ENCODE measurements around the gene SMAD6. TPM values are rescaled to one million over a fixed set of nuclear protein-coding genes. Genes with fewer than 3 reads are reported as not detected.

The SMAD6 gene
- total RNA-seq, 2 donors from 2014 or later, result 14.0 to 25.4 TPM

GRCh38 chr15:66711260-66711659 lies 9.2 kb downstream of the SMAD6 start:
- H3K4me1 ChIP-seq, result peaks cover 39% of the 10 kb centered on the region
- no peak overlapping the region for H3K27ac ChIP-seq
- ATAC-seq (no peak), DNase-seq (no peak)
- intact Hi-C loops (cut with DNase I), result no loop called here
- H3K4me3 ChIP-seq, result no peak overlapping the region
- WGBS, 2 donors, result 34 to 86% methylated on average over 2 of the region's 2 CpGs
- H3K36me3 ChIP-seq (replicated peaks in 1 of 2; ENCODE audit: insufficient read depth in 1 of 2, low read depth in 2 of 2), result no peaks in the 10 kb centered on the region
- H3K9me3 ChIP-seq, result no peaks in the 10 kb centered on the region
- TF ChIP-seq POLR2A (IDR thresholded peaks at IDR 0.05) (no peak), CTCF (IDR thresholded peaks at IDR 0.05) (no peak)
- no peaks in the 10 kb centered on the region for H3K27me3 ChIP-seq

DNA sequence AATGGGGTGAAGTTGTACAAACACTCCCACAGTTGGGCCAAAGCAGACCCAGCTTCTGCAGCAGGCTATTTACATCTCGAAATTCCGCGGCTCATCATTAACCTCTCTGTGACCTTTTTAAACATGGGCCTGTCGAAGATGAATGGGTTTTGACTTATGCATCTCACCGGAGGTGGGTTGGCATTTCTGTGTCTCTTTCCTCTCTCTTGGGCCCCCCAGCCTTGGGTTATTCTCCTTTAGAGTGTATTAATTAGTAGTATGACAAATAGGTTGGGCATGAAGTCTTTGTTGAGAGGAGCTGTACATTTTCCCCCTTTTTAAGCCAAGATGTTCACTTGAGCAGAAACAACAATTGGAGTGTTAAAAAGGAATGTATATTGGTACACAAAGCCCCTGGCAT lies 9.8 kb downstream of the SMAD6 start:
- TF ChIP-seq POLR2A (IDR thresholded peaks at IDR 0.05), result no peak
- intact Hi-C loops (cut with DNase I), result no loop called here
- Histone ChIP-seq H3K9me3 (no peaks in the 10 kb centered on the region), H3K27ac (no peak overlapping the region), H3K4me3 (no peak overlapping the region), H3K36me3 (replicated peaks in 1 of 2; ENCODE audit: insufficient read depth in 1 of 2, low read depth in 2 of 2) (no peaks in the 10 kb centered on the region), H3K27me3 (no peaks in the 10 kb centered on the region), H3K4me1 (peaks cover 33% of the 10 kb centered on the region)
- WGBS, 2 donors, result 61 to 81% methylated on average over 5 of the region's 5 CpGs
- DNase-seq (no peak), ATAC-seq (no peak)

GRCh38 chr15:66713843-66714508 lies 11.9 kb downstream of the SMAD6 start:
- 88 to 94% methylated on average over 8 of the region's 8 CpGs for WGBS, 2 donors

DNA sequence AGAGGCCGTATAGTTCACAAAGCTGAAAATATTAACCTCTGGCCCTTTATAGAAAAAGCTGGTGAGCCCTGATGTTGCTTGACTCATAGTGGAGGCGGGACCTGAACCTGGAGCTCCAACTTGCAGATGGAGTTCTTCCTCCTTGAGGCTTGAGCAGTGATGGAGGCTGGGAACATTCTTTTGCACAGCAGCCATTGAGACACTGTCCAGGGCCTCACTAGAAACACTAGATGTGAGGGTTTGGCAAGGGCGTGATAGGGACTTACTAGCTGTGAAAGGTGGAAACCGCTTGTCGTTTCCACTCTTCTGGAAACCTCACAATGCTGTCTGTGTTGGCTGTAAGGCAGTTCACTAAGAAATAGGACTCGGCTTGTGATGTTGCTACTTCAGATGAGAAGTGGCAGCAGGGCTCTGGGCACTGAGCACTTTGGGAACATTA lies 12.5 kb downstream of the SMAD6 start:
- no peak overlapping the region for H3K4me3 ChIP-seq
- peak overlapping the region in 2 of 4 donors; percentile 0 to 51 for H3K27ac ChIP-seq
- ATAC-seq, result no peak
- no peak for TF ChIP-seq CTCF (IDR thresholded peaks at IDR 0.05)
- no peak for TF ChIP-seq POLR2A (IDR thresholded peaks at IDR 0.05)
- no peaks in the 10 kb centered on the region for H3K9me3 ChIP-seq
- WGBS, 2 donors, result 65 to 72% methylated on average over 6 of the region's 6 CpGs
- peaks cover 0 to 2% of the 10 kb centered on the region in 2 donors for H3K36me3 ChIP-seq (replicated peaks in 1 of 2; ENCODE audit: insufficient read depth in 1 of 2, low read depth in 2 of 2)
- no peak for DNase-seq
- H3K27me3 ChIP-seq, result no peaks in the 10 kb centered on the region
- peaks cover 18% of the 10 kb centered on the region for H3K4me1 ChIP-seq
- intact Hi-C loops (cut with DNase I), result no loop called here

More at GRCh38 chr15:66713843-66714508, 11.9 kb downstream of the SMAD6 start:
- TF ChIP-seq POLR2A (IDR thresholded peaks at IDR 0.05) (no peak), CTCF (IDR thresholded peaks at IDR 0.05) (no peak)
- no peak overlapping the region for H3K4me3 ChIP-seq
- H3K9me3 ChIP-seq, result no peaks in the 10 kb centered on the region
- ATAC-seq (no peak), DNase-seq (no peak)
- no peaks in the 10 kb centered on the region for H3K27me3 ChIP-seq
- peak overlapping the region in 1 of 4 donors; percentile 0 for H3K27ac ChIP-seq
- peaks cover 0 to 2% of the 10 kb centered on the region in 2 donors for H3K36me3 ChIP-seq (replicated peaks in 1 of 2; ENCODE audit: insufficient read depth in 1 of 2, low read depth in 2 of 2)
- peaks cover 18% of the 10 kb centered on the region for H3K4me1 ChIP-seq
- intact Hi-C loops (cut with DNase I), result no loop called here

GRCh38 chr15:66715181-66715624 lies 13.2 kb downstream of the SMAD6 start:
- H3K27ac ChIP-seq, result peak overlapping the region in 2 of 4 donors; percentile 6 to 51
- H3K4me1 ChIP-seq, result peaks cover 18% of the 10 kb centered on the region
- DNase-seq (peak; percentile 13 to 40 (median 30)), ATAC-seq (peak; percentile 32)
- no peaks in the 10 kb centered on the region for H3K9me3 ChIP-seq
- intact Hi-C loops (cut with DNase I), result no loop called here
- 5 to 11% methylated on average over 6 of the region's 6 CpGs for WGBS, 2 donors
- H3K4me3 ChIP-seq, result no peak overlapping the region
- H3K36me3 ChIP-seq (replicated peaks in 1 of 2; ENCODE audit: insufficient read depth in 1 of 2, low read depth in 2 of 2), result peaks cover 0 to 2% of the 10 kb centered on the region in 2 donors
- H3K27me3 ChIP-seq, result no peaks in the 10 kb centered on the region
- TF ChIP-seq POLR2A (IDR thresholded peaks at IDR 0.05), result no peak

Measured in body of pancreas (tissue), 4 donors.